Keratinocyte (primary cell): ENCODE data around the gene B4GAT1.

Experiments
- CTCF ChIP-seq, 3 experiments: IDR thresholded peaks in 1 of 3; conservative IDR thresholded peaks in 1 of 3; optimal IDR thresholded peaks in 1 of 3; 2 replicates in 2 of 3; 3 replicates in 1 of 3; pipeline versions ENCODE3 to v1.5.1; 2011; ENCODE audit warnings: low read length in 3 of 3, mild to moderate bottlenecking in 3 of 3, moderate library complexity in 2 of 3, control low read depth in 1 of 3, inconsistent platforms in 1 of 3; ENCODE audit not compliant: insufficient read depth in 2 of 3; ENCODE audit errors: extremely low read depth in 1 of 3
- EZH2 ChIP-seq: IDR thresholded peaks from one replicate; pipeline ENCODE4 v1.6.1; 2012; ENCODE audit warnings: inconsistent platforms, mild to moderate bottlenecking, low read length, moderate library complexity

DNA sequence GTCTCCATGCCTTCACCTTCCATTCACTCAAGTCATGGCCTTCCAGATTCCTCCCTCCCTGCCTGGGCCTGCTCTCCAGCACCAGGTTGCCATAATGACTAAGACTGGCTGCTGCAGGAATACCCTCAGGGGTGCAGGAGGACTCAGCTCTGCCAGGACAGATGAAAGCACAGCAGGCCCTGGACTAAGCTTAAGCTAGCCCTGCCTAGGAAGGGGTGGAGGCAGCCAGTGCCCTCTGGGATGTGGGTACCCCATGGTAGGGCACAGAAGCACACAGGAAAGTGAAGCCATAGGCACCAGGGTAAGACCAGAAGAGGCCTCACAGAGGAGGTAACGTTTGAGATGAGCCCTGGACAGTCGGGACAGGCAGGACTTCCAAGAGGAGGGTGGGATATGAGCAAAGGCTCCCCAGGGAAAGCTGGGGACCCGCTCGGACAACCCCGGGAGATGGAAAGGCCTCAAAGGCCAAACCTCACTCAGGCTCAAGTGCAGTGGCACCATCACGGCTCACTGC, 8.2 kb downstream of the B4GAT1 start:
- no peak for TF ChIP-seq CTCF (optimal IDR thresholded peaks at IDR 0.05 in 1 of 3, IDR thresholded peaks at IDR 0.05 in 1 of 3, conservative IDR thresholded peaks at IDR 0.05 in 1 of 3; ENCODE audit: extremely low read depth in 1 of 3, insufficient read depth in 2 of 3, low read length in 3 of 3)
- no peak for TF ChIP-seq EZH2
